ENCODE data around the gene HSPBAP1.

GRCh38 chr3:122828281-122828680 is 34.6 kb upstream of the HSPBAP1 start:
- no peak for TF ChIP-seq CTCF (IDR thresholded peaks at IDR 0.05)
- no peak for TF ChIP-seq POLR2A (IDR thresholded peaks at IDR 0.05)
